GM21390 (cell line): ENCODE data around the gene C1orf56.
"Not testable (repeated sequence)": the region's sequence is repeated elsewhere in the genome, so short reads cannot be mapped to it uniquely, and the experiment has no call there.

Source experiments
- ATAC-seq: cut with Tn5 transposase; IDR thresholded peaks from one replicate; pipeline ENCODE4 v1.9.1; 2021; ENCODE audit not compliant: unreplicated experiment

C1orf56 gene

GRCh38 chr1:151060657-151061421 lies 13.3 kb downstream of the C1orf56 start:
- ATAC-seq, result no peak

GRCh38 chr1:151061704-151062103 lies 14.2 kb downstream of the C1orf56 start:
- ATAC-seq, result no peak

- ATAC-seq, result no peak
Measured at GRCh38 chr1:151062741-151063371, 15.3 kb downstream of the C1orf56 start.

GRCh38 chr1:151065089-151065645 lies 17.6 kb downstream of the C1orf56 start:
- ATAC-seq, result no peak

GRCh38 chr1:151067185-151067584 lies 19.6 kb downstream of the C1orf56 start:
- ATAC-seq, result no peak

GRCh38 chr1:151069103-151069486 lies 21.5 kb downstream of the C1orf56 start:
- no peak for ATAC-seq

GRCh38 chr1:151070474-151071276 lies 23.1 kb downstream of the C1orf56 start, which contains the start of gene GABPB2:
Gene GABPB2 (plus strand): TSS chr1:151070761. CDS start chr1:151088190, 17,429 bp downstream.
- peak; percentile 83 for ATAC-seq

- no peak for ATAC-seq
Measured at GRCh38 chr1:151072224-151072623, 24.7 kb downstream of the C1orf56 start.

GRCh38 chr1:151085953-151086559 lies 38.5 kb downstream of the C1orf56 start:
- no peak for ATAC-seq

GRCh38 chr1:151097426-151097825 lies 49.9 kb downstream of the C1orf56 start:
- not testable (repeated sequence) for ATAC-seq

GRCh38 chr1:151098126-151098525 lies 50.6 kb downstream of the C1orf56 start:
- ATAC-seq, result no peak
